Liver (tissue), 9 donors: ENCODE results near the gene SPEN. TPM values are rescaled to one million over a fixed set of nuclear protein-coding genes. Genes with fewer than 3 reads are reported as not detected.

Experiments used
- DNase-seq: peaks from one replicate; pipeline ENCODE4 v3.0.0-alpha.2; 2017; ENCODE audit warnings: low spot score
- H3K27ac ChIP-seq, 2 donors: one replicate each; pipeline ENCODE4 v1.7.0; 2013; ENCODE audit warnings: inconsistent platforms in 2 of 2, low read length in 2 of 2, control low read depth in 1 of 2, low read depth in 1 of 2, mild to moderate bottlenecking in 1 of 2
- H3K27me3 ChIP-seq, 4 donors: one replicate each; pipeline versions ENCODE4 v1.6.1 to v1.7.0; 2013; ENCODE audit warnings: low read length in 3 of 4, inconsistent platforms in 1 of 4, mild to moderate bottlenecking in 1 of 4, moderate library complexity in 1 of 4; ENCODE audit not compliant: control insufficient read depth in 4 of 4, insufficient read depth in 4 of 4
- H3K36me3 ChIP-seq, 4 donors: one replicate each; pipeline versions ENCODE4 v1.6.1 to v1.7.0; 2013; ENCODE audit warnings: low read length in 3 of 4, mild to moderate bottlenecking in 3 of 4, low read depth in 1 of 4, moderate library complexity in 1 of 4; ENCODE audit not compliant: control insufficient read depth in 4 of 4, insufficient read depth in 3 of 4
- H3K4me1 ChIP-seq, 4 donors: one replicate each; pipeline versions ENCODE4 v1.6.1 to v1.7.0; 2013; ENCODE audit warnings: low read length in 3 of 4, mild to moderate bottlenecking in 3 of 4, moderate library complexity in 1 of 4; ENCODE audit not compliant: control insufficient read depth in 4 of 4, insufficient read depth in 4 of 4
- H3K4me3 ChIP-seq, 3 donors: one replicate each; pipeline versions ENCODE4 v1.6.1 to v1.7.0; 2013; ENCODE audit warnings: low read length in 3 of 3, control low read depth in 1 of 3, low read depth in 1 of 3, mild to moderate bottlenecking in 1 of 3
- H3K9ac ChIP-seq, 2 donors: one replicate each; pipeline ENCODE4 v1.7.0; 2013; ENCODE audit warnings: low read length in 2 of 2, mild to moderate bottlenecking in 2 of 2, moderate library complexity in 2 of 2, control low read depth in 1 of 2, low read depth in 1 of 2
- H3K9me3 ChIP-seq, 4 donors: one replicate each; pipeline versions ENCODE4 v1.6.1 to v1.7.0; 2013; ENCODE audit warnings: low read length in 3 of 4; ENCODE audit not compliant: control insufficient read depth in 4 of 4
- ATF3 ChIP-seq: IDR thresholded peaks from 2 replicates; pipeline ENCODE4 v1.6.1; 2016; ENCODE audit warnings: antibody characterized with exemption
- CTCF ChIP-seq: fragments of 150-350 bp; IDR thresholded peaks from 2 replicates; pipeline ENCODE4 v1.5.1; 2017; ENCODE audit warnings: improper control_type of control experiment, low read depth, low read length; ENCODE audit not compliant: missing input control
- EGR1 ChIP-seq, 2 donors: IDR thresholded peaks; 2 replicates each; pipeline ENCODE4 v1.6.1; 2016 to 2018; ENCODE audit warnings: antibody characterized with exemption in 2 of 2, low read depth in 2 of 2
- FOXA1 ChIP-seq: IDR thresholded peaks from 2 replicates; pipeline ENCODE4 v1.6.1; 2016; ENCODE audit warnings: antibody characterized with exemption
- FOXA2 ChIP-seq: IDR thresholded peaks from 2 replicates; pipeline ENCODE4 v1.6.1; 2016; ENCODE audit warnings: antibody characterized with exemption
- GABPA ChIP-seq, 2 donors: IDR thresholded peaks in 1 of 2; conservative IDR thresholded peaks in 1 of 2; 2 replicates each; pipeline ENCODE4 v1.6.1; 2016; ENCODE audit warnings: antibody characterized with exemption in 2 of 2, mild to moderate bottlenecking in 1 of 2, moderate library complexity in 1 of 2
- HNF4A ChIP-seq, 2 donors: conservative IDR thresholded peaks; 2 replicates each; pipeline ENCODE4 v1.6.1; 2016; ENCODE audit warnings: antibody characterized with exemption in 2 of 2, mild to moderate bottlenecking in 2 of 2
- HNF4G ChIP-seq: IDR thresholded peaks from 2 replicates; pipeline ENCODE4 v1.6.1; 2016; ENCODE audit warnings: antibody characterized with exemption
- JUND ChIP-seq, 2 donors: IDR thresholded peaks; 2 replicates each; pipeline ENCODE4 v1.6.1; 2016; ENCODE audit warnings: antibody characterized with exemption in 2 of 2
- MAX ChIP-seq: IDR thresholded peaks from 2 replicates; pipeline ENCODE4 v1.6.1; 2016; ENCODE audit warnings: antibody characterized with exemption
- NR2F2 ChIP-seq: IDR thresholded peaks from 2 replicates; pipeline ENCODE4 v1.6.1; 2016; ENCODE audit warnings: antibody characterized with exemption
- RAD21 ChIP-seq, 2 donors: IDR thresholded peaks; 2 replicates each; pipeline ENCODE4 v1.6.1; 2016; ENCODE audit warnings: antibody characterized with exemption in 2 of 2, mild to moderate bottlenecking in 2 of 2
- RXRA ChIP-seq, 2 donors: IDR thresholded peaks; 2 replicates each; pipeline ENCODE4 v1.6.1; 2017 to 2018; ENCODE audit warnings: antibody characterized with exemption in 2 of 2, mild to moderate bottlenecking in 1 of 2
- SP1 ChIP-seq: IDR thresholded peaks from 2 replicates; pipeline ENCODE4 v1.6.1; 2018; ENCODE audit warnings: antibody characterized with exemption, mild to moderate bottlenecking
- TAF1 ChIP-seq: conservative IDR thresholded peaks from 2 replicates; pipeline ENCODE4 v1.6.1; 2016; ENCODE audit warnings: antibody characterized with exemption, mild to moderate bottlenecking
- YY1 ChIP-seq: IDR thresholded peaks from 2 replicates; pipeline ENCODE4 v1.6.1; 2016; ENCODE audit warnings: antibody characterized with exemption, mild to moderate bottlenecking
- WGBS: extraction: QIAGEN DNeasy Blood & Tissue Kit; methylation state at CpG from one replicate; pipeline ENCODE4 v1.1.7; 2013; 5-methylcytosine and 5-hydroxymethylcytosine counted together
- polyA plus RNA-seq, 2 donors: library from polyadenylated mRNA; stranded (reverse) in 1 of 2; unstranded in 1 of 2; fragments of 200-250 nt in 1 of 2; fragments of >200 nt in 1 of 2; fragmentation: Nextera tagmentation in 1 of 2; extraction: Ambion mirVana in 1 of 2; gene quantifications; one replicate each; pipeline versions ENCODE4 v1.2.1 to v1.2.3, GENCODE V29; 2013 to 2015
- total RNA-seq, 2 donors: library from RNA; depleted of rRNA; stranded (reverse); fragments of >200 nt; gene quantifications; one replicate each; pipeline ENCODE4 v1.2.3, GENCODE V29; 2014
- TF ChIP-seq, protein P1 (sequence below): IDR thresholded peaks from 2 replicates; pipeline ENCODE4 v1.6.1; 2016; ENCODE audit warnings: antibody characterized with exemption, mild to moderate bottlenecking
- donor health status: healthy.
- donor health status: healthy.
- donor health status: healthy.
- donor health status: healthy.
- donor health status: healthy.

The SPEN gene
- total and polyA plus RNA-seq, 4 donors = 7.4 to 29.4 (median 15.2) TPM

- no peak overlapping the region for H3K4me3 ChIP-seq
- H3K9me3 ChIP-seq = no peaks in the 10 kb centered on the region
- H3K9ac ChIP-seq = no peak overlapping the region
- no peak for DNase-seq
- 87% methylated on average over 3 of the region's 3 CpGs for WGBS
- no peaks in the 10 kb centered on the region for H3K36me3 ChIP-seq
- H3K4me1 ChIP-seq = no peaks in the 10 kb centered on the region
- no peak for TF ChIP-seq GABPA (IDR thresholded peaks at IDR 0.05 in 1 of 2, conservative IDR thresholded peaks at IDR 0.05 in 1 of 2)
- TF ChIP-seq FOXA2 = no peak
- TF ChIP-seq HNF4A (conservative IDR thresholded peaks at IDR 0.05) = no peak
- TF ChIP-seq NR2F2 = no peak
- TF ChIP-seq YY1 = no peak
- TF ChIP-seq EGR1 (IDR thresholded peaks at IDR 0.05; ENCODE audit: low read depth in 2 of 2) = no peak
- TF ChIP-seq SP1 = no peak
- no peak for TF ChIP-seq RAD21 (IDR thresholded peaks at IDR 0.05)
- no peak overlapping the region for H3K27ac ChIP-seq
- H3K27me3 ChIP-seq = no peaks in the 10 kb centered on the region
Measured at GRCh38 chr1:15981679-15982078, 134.2 kb downstream of the SPEN start.

DNA sequence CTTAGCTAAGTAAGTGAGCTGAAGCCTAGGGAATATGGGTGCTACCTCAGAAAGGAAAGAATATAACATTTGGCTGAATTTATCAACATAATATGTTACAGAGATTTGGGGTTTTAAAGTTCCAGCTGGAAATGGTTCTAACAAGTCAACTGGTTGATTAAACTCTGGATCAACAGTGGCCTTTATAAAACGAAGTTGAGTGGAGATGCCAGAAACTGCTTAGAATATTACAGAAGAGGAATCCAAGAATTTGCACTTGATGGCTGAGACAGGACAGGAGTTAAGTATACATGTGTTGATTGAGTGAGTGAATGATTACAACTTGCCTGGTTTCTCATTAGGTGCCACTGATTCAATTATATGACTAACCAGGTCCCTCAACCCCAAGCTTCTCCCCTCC is 135.8 kb downstream of the SPEN start:
- H3K27ac ChIP-seq = no peak overlapping the region
- TF ChIP-seq NR2F2 (no peak), MAX (no peak), JUND (IDR thresholded peaks at IDR 0.05) (peak in 1 of 2 donors; percentile 5), HNF4G (no peak), RXRA (IDR thresholded peaks at IDR 0.05) (no peak), GABPA (IDR thresholded peaks at IDR 0.05 in 1 of 2, conservative IDR thresholded peaks at IDR 0.05 in 1 of 2) (no peak)
- TF ChIP-seq, protein P1, sequence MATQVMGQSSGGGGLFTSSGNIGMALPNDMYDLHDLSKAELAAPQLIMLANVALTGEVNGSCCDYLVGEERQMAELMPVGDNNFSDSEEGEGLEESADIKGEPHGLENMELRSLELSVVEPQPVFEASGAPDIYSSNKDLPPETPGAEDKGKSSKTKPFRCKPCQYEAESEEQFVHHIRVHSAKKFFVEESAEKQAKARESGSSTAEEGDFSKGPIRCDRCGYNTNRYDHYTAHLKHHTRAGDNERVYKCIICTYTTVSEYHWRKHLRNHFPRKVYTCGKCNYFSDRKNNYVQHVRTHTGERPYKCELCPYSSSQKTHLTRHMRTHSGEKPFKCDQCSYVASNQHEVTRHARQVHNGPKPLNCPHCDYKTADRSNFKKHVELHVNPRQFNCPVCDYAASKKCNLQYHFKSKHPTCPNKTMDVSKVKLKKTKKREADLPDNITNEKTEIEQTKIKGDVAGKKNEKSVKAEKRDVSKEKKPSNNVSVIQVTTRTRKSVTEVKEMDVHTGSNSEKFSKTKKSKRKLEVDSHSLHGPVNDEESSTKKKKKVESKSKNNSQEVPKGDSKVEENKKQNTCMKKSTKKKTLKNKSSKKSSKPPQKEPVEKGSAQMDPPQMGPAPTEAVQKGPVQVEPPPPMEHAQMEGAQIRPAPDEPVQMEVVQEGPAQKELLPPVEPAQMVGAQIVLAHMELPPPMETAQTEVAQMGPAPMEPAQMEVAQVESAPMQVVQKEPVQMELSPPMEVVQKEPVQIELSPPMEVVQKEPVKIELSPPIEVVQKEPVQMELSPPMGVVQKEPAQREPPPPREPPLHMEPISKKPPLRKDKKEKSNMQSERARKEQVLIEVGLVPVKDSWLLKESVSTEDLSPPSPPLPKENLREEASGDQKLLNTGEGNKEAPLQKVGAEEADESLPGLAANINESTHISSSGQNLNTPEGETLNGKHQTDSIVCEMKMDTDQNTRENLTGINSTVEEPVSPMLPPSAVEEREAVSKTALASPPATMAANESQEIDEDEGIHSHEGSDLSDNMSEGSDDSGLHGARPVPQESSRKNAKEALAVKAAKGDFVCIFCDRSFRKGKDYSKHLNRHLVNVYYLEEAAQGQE = no peak
- no peaks in the 10 kb centered on the region for H3K36me3 ChIP-seq
- H3K4me3 ChIP-seq = no peak overlapping the region
- no peaks in the 10 kb centered on the region for H3K27me3 ChIP-seq
- 40% methylated on average over 1 of the region's 1 CpG for WGBS
- H3K9me3 ChIP-seq = no peaks in the 10 kb centered on the region
- DNase-seq = no peak
- no peak overlapping the region for H3K9ac ChIP-seq
- H3K4me1 ChIP-seq = no peaks in the 10 kb centered on the region

DNA sequence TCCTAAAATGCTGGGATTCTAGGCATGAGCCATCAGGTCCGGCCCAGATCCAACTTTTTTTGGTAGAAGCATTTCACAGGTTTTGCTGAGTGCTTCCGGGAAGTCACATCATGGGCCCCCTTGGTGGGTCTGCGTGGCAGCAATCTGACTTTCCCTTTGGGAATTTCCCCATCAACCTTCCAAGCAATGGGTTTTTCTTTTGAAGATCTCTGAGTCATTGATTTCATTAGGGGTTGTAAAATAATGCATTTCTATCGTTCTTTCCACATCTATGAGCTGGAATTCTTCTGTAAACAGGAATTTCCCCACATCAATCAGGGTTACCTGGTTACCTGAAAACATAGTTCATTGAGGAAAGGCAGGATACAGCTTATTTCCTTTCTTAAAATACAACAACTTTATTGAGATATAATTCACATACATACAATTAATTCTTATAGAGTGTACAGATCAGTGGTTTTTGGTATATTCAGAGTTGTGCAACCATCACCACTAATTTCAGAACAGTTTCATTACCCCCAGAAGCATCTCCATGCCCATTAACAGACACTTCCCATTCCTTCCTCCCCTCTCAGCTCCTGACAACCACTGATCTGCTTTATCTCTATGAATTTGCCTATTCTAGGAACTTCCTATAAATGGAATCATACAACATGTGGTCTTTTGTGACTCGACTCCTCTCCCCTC is 138.2 kb downstream of the SPEN start:
- Histone ChIP-seq H3K9me3 (no peaks in the 10 kb centered on the region), H3K36me3 (no peaks in the 10 kb centered on the region), H3K4me1 (no peaks in the 10 kb centered on the region), H3K9ac (no peak overlapping the region), H3K27ac (no peak overlapping the region), H3K4me3 (no peak overlapping the region), H3K27me3 (no peaks in the 10 kb centered on the region)
- 79% methylated on average over 5 of the region's 5 CpGs for WGBS
- no peak for DNase-seq
- no peak for TF ChIP-seq MAX
- TF ChIP-seq FOXA1 = no peak
- TF ChIP-seq CTCF = no peak
- no peak for TF ChIP-seq SP1
- TF ChIP-seq JUND (IDR thresholded peaks at IDR 0.05) = no peak
- TF ChIP-seq YY1 = no peak
- no peak for TF ChIP-seq GABPA (IDR thresholded peaks at IDR 0.05 in 1 of 2, conservative IDR thresholded peaks at IDR 0.05 in 1 of 2)
- TF ChIP-seq HNF4A (conservative IDR thresholded peaks at IDR 0.05) = no peak
- no peak for TF ChIP-seq RXRA (IDR thresholded peaks at IDR 0.05)
- TF ChIP-seq TAF1 = no peak
- TF ChIP-seq ATF3 = no peak
- TF ChIP-seq HNF4G = no peak
- TF ChIP-seq RAD21 (IDR thresholded peaks at IDR 0.05) = no peak
- TF ChIP-seq NR2F2 = no peak
- TF ChIP-seq FOXA2 = no peak
- TF ChIP-seq, protein P1 = no peak
